AG08395 (cell line): ENCODE data around the gene MTPN.

Experiments
- DNase-seq: peaks from one replicate; pipeline ENCODE4 v3.0.0; 2012; ENCODE audit warnings: mixed read lengths, low spot score

MTPN gene

DNA sequence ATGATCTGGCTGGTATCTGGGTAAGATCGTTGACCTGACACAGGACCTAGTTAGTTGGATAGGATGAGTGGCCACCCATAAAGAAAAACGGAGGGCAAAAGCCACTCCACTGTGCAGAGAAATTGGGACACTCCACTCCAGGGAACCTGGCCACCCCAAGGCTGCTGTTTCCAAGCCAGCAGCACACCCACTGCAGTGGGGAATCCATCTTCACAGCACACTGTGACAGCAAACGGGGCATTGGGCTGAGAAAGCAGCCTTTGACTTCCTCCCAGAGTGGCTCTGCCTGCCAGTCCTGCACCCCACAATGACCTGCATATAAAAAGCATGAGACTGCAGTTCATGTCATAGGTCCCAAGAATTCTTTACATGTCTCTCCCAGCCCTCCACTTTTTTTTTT, 52.9 kb downstream of the MTPN start:
- no peak for DNase-seq

- no peak for DNase-seq
Measured at GRCh38 chr7:135922263-135922662, 54.9 kb downstream of the MTPN start.

DNA sequence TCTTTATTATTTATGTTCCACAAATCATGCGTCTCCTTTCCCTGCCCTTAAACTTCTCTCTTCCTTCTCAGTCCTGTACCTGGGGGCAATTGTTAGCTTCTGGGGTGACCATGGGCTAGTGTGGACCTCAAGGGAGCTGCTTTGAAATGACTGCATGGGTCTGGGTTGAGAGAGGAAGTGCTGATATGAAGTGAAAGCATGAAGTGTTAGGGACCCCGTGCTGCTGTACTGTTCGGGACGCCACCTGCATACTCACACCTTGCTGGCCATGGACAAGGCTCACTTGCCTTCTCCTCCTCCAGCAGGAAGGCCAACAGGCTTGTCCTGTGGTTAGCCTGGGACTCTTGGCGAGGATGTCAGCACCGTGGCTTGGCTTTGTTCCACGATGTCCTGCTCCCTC, 56.7 kb downstream of the MTPN start:
- DNase-seq, result no peak

DNA sequence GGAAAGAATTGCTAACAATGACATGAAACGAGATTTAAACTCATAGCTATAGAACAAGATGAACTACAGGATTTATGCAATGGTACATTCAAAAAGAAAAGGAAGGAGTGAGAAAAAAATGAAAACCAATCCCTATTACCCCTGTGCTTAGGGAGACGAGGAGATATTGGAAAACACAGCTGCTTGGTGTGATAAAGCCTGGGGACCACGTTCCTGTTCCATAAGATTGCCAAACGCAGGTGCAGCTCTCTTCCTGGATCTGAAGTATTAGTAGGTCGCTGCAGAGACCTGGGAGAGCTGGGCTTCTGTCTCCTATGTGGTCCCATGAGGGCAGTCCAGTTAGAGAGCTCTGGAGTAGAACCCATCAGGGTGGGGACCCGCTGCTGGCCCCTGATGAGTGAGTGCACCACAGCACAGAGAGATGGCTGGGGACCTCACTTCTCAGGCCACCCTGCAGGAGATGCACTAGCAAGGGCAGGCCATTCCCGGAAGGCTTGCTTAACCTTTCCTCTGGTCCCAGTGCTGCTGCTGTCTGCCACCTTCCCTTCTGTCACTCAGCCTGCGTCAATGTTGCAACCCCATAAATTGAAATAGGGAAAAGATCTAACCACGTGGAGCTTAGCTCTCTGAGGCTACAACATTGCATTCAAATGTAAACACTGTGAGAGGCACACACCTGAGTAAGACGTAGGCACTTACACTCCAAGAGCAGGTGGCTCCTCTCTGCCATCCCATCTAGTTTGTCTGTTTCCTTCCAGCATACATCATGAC, 57.9 kb downstream of the MTPN start:
- no peak for DNase-seq

- no peak for DNase-seq
Measured at GRCh38 chr7:135918134-135918533, 59.0 kb downstream of the MTPN start.

GRCh38 chr7:135917721-135918120, 59.4 kb downstream of the MTPN start:
- DNase-seq, result no peak

DNA sequence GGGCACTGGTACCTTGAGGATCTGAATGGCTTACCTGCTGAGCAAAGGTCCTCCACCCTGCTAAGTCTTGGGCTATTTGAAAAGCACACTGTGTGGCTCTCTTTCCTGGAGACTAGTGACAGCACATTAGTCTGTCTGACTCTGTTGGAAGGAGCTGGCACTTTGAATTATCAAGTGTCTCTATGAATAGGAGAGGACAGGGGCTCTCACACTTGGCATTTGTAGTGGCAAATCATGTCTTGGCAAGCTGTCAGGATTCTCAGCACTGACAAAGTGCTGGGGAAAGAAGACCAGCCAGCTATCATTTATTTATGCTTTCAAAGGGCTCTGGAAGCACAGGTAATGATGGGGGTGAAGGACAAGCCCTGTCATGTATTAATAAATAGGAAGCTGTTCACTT, 62.8 kb downstream of the MTPN start:
- no peak for DNase-seq

DNA sequence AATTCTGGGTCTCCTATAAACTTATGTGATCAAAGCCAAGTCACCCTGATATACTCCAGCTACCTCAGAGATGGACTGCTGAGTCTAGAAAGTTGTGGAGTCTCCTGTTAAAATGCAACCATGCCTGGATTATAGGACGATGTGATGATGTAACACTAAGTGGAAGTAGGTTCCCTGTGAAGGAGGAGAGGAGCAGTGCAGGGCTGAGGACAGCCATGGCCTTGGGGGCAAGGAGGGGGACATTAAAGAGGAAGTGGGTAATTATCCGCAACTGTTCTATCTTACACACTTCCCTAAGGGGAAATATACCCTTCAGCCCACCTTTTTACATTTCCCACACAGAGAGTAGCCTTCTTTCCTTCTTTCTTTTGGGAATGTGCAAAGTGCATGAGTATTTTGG, 63.8 kb downstream of the MTPN start:
- no peak for DNase-seq

DNA sequence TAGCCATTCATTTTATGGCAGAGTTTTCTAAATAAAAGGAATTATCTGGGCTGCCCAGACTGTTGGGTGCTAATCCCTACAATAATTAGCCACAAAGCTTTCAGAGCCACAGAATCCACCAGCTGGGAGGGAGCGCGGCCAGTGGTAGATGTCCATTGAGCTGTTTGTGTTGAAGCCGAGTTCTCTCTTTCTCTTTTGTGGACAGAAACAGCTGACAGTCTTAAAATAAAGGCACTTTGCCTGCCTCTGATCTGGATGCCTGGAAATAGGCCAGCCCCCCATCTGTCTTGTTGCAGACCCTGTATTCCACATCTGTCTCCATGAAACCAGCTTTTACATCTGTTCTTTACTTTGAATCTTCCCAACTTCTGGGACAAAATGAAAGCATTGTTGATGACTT, 66.1 kb downstream of the MTPN start:
- DNase-seq, result no peak

DNA sequence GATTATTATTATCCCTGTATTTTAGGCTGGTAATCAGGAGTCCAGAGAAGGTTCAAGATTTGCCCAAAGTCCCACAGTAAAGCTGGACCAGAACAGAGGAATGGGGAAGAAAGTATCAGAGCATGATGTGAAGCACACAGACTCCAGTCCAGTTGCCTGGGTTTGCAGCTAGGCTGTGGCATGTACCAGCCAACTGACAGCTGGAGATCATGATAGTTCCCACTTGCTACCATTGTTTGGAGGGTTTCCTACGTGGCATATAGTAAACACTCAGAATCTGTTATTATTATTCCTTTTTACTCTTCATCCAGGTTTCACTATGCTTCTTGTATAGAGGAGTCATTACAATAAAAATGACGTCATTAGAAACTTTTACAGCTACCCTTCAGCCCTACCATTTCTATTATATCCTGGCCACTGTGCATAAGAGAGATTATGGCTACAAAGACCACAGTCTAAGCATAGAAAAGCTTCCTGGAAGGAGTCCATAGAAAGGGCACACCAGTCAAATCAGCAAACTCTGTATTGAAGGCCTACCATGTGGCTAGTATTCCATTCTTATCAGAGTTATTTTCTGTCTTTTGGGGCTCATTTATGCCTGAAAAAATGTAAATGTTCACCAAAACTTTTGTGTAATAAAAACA, 66.6 kb downstream of the MTPN start:
- no peak for DNase-seq

GRCh38 chr7:135905858-135906257, 71.3 kb downstream of the MTPN start:
- no peak for DNase-seq

GRCh38 chr7:135905355-135905754, 71.8 kb downstream of the MTPN start:
- no peak for DNase-seq

DNA sequence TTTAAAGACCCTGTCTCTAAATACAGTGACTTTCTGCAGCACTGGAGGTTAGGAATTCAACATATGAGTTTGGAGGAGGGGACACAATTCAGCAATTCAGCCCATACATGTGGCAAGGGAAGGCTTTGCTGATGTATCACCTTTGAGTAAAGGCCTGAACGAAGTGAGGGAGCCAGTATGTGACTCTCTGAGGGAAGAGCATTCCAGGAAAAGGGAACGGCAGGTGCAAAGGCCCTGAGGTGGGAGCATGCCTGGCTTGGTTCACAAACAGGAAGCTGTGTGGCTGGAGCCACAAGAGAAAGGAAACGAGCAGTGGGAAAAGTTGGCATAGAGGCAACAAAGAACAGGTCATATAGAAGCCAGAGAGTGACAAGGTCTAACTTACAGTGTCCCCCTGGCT, 72.9 kb downstream of the MTPN start:
- DNase-seq, result no peak

GRCh38 chr7:135901585-135902540, 75.3 kb downstream of the MTPN start:
- DNase-seq, result no peak

DNA sequence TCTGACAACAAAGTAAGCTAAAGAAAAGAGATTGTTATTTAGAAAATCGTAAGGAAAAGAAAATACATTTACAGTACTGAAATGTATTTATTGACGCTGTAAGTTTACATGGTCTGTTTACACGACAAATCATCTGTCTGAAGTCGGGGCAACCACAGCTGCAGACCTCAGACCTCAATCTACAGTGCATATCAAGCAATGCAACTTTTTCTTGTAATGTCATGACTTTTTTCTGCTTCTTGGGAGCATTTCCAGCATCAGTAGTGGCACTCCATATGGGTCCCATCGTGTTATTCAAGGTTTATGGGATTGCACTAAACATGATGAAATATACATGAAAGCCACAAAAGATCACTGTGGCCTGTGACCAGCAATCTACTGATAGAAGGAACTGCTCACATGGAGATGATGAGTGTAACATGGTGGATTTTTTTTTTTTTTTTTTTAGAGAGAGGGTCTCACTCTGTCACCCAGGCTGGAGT, 77.1 kb downstream of the MTPN start:
- DNase-seq, result no peak

GRCh38 chr7:135899458-135900064, 77.6 kb downstream of the MTPN start:
- no peak for DNase-seq

DNA sequence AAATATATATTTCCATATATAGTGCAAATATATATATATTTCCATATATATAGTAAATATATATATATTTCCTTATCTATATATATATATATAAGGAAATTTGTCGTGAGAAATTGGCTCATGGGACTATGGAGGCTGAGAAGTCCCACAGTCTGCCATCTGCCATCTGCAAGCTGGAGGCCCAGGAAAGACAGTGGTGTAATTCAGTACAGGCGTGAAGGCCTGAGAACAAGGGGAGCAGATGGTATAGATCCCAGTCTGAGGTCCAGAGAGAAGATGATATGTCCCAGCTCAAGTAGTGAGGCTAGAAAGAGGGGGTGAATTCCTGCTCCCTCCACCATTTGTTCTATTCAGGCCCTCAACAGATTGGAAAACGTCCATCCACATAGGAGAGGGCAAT, 78.9 kb downstream of the MTPN start:
- DNase-seq, result no peak

DNA sequence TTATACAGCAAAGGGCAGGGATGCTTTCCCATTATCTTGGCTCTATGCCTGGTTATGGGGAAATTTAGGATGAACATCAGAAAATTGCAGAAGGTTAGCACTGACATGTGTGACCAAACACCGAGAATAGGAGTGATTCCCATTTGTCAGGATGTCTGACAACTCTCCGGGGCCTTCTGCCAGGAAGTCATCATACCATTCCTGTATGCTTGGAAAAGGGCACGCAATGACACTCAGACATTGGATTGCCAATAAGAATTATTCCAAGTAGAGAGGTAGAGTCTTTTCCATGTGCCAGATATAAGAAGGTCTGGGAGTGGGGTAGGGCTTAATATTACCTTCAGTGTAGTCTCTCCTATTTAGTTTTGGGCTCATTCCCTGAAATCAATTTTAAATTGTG, 82.3 kb downstream of the MTPN start:
- DNase-seq, result no peak

DNA sequence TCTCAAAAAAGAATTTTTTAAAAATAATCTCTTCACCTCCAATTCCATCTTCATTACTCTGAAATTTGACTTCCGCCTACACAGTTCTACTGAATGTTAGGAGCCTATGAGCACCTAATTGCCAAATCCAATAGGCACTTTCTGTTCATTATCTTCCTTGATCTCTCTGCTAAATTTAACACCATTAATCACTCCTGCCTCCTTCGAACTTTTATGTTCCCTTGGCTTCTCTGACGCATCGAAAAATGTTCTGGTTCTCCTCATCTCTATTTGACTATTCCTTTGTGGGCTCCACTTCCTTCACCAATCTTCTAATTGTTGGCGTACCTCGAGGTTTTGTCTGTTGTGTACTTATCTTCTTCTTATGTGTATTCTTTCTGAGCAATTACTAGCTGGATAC, 87.3 kb downstream of the MTPN start:
- DNase-seq, result no peak

DNA sequence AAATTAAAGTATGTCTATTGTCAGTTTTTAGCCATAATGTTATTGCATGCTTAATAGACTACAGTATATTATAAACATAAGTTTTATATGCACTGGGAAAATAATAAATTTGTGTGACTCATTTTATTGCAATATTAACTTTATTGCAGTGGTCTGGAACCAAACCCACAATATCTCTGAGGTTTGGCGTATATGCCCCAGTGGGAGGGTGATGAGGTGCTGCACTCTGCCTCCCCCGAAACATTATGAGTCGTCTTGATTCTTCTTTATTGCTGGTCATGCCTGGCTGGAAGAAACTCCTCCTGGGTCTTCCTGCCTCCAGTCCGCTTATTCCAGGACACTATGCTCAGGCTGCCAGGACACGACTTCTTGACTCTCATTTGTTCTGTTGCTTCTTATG, 88.4 kb downstream of the MTPN start:
- no peak for DNase-seq

DNA sequence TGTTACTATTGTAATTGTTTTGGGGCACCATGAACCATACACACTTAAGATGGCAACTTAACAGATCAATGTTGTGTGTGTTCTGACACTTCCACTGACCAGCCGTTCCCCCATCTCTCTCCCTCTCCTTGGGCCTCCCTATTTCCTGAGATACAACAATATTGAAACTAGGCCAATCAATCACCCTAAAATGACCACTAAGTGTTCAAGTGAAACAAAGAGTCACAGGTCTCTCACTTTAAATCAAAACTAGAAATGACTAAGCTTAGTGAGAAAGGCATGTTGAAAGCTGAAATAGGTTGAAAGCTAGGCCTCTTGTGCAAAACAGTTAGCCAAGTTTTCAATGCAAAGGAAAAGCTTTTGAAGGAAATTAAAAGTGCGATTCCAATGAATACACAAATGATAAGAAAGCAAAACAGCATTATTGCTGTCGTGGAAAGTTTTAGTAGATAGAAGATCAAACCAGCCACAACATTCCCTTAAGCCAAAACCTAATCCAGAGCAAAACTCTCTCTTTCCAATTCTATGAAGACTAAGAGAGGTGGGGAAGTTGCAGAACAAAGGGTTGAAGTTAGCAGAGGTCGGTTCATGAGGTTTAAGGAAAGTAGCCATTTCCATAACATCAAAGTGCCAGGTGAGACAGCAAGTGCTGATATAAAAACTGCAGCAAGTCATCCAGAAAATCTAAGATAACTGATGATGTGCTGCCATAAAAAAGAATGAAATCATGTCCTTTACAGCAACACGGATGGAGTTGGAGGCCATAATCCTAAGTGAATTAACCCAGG, 90.6 kb downstream of the MTPN start:
- DNase-seq, result no peak
